GM12878 (cell line): ENCODE results near the gene PREB. TPM values are rescaled to one million over a fixed set of nuclear protein-coding genes. Genes with fewer than 3 reads are reported as not detected.

Source experiments
- ATF2 ChIP-seq: IDR thresholded peaks from 2 replicates; pipeline ENCODE4 v1.6.1; 2012; ENCODE audit warnings: low read length, inconsistent platforms
- CEBPB ChIP-seq, 2 experiments: fragments of 150-350 bp in 1 of 2; IDR thresholded peaks; 2 replicates each; pipeline ENCODE4 v1.6.1; 2012 to 2014; ENCODE audit warnings: low read depth in 2 of 2, low read length in 2 of 2, borderline replicate concordance in 1 of 2, inconsistent platforms in 1 of 2
- CHD4 ChIP-seq: fragments of 200-600 bp; sonication (generic); IDR thresholded peaks from 2 replicates; pipeline ENCODE4 v1.6.1; 2016; ENCODE audit warnings: mild to moderate bottlenecking
- EP300 ChIP-seq, 2 experiments: fragments of 150-350 bp in 1 of 2; IDR thresholded peaks; 2 replicates each; pipeline ENCODE4 v1.6.1; 2011 to 2012; ENCODE audit warnings: low read depth in 2 of 2, low read length in 2 of 2, borderline replicate concordance in 1 of 2, improper control_type of control experiment in 1 of 2, inconsistent platforms in 1 of 2; ENCODE audit not compliant: control insufficient read depth in 1 of 2
- EZH2 ChIP-seq: IDR thresholded peaks from 2 replicates; pipeline ENCODE4 v1.6.1; 2012; ENCODE audit warnings: low read depth, mild to moderate bottlenecking, control low read depth, inconsistent platforms, low read length, borderline replicate concordance; ENCODE audit not compliant: control insufficient read depth
- GABPA ChIP-seq: IDR thresholded peaks from 2 replicates; pipeline ENCODE4 v1.6.1; 2014; ENCODE audit warnings: antibody characterized with exemption, low read depth, mild to moderate bottlenecking, inconsistent platforms
- HDGF ChIP-seq: fragments of 450-650 bp; IDR thresholded peaks from 2 replicates; pipeline ENCODE4 v1.6.1; 2016; ENCODE audit warnings: antibody characterized with exemption
- IKZF1 ChIP-seq: fragments of 450-650 bp; conservative IDR thresholded peaks from 2 replicates; pipeline ENCODE4 v1.6.1; 2017; ENCODE audit warnings: antibody characterized with exemption, mild to moderate bottlenecking
- NFYA ChIP-seq: IDR thresholded peaks from 2 replicates; pipeline ENCODE4 v1.6.1; 2011; ENCODE audit warnings: low read depth, mild to moderate bottlenecking, low read length, improper control_type of control experiment, borderline replicate concordance
- PML ChIP-seq: IDR thresholded peaks from 2 replicates; pipeline ENCODE4 v1.6.1; 2012; ENCODE audit warnings: low read length, inconsistent platforms
- POLR2A ChIP-seq: IDR thresholded peaks from 2 replicates; pipeline ENCODE4 v1.6.1; 2011; ENCODE audit warnings: low read depth, mild to moderate bottlenecking, low read length
- POU2F2 ChIP-seq: IDR thresholded peaks from 3 replicates; pipeline ENCODE4 v1.6.1; 2011; ENCODE audit warnings: low read depth, mild to moderate bottlenecking, low read length, borderline replicate concordance
- PRDM15 ChIP-seq: fragments of 450-650 bp; formaldehyde crosslinking; IDR thresholded peaks from 2 replicates; pipeline ENCODE4 v1.4.0; 2020; ENCODE audit warnings: mild to moderate bottlenecking, moderate library complexity
- RAD21 ChIP-seq: IDR thresholded peaks from 2 replicates; pipeline ENCODE4 v1.6.1; 2011; ENCODE audit warnings: mild to moderate bottlenecking, low read depth, low read length, moderate library complexity; ENCODE audit not compliant: insufficient read depth
- RBBP5 ChIP-seq: fragments of 200-600 bp; sonication (generic); conservative IDR thresholded peaks from 2 replicates; pipeline ENCODE4 v1.6.1; 2016
- SMAD1 ChIP-seq: fragments of 450-650 bp; IDR thresholded peaks from 2 replicates; pipeline ENCODE4 v1.6.1; 2018; ENCODE audit warnings: mild to moderate bottlenecking, low read depth; ENCODE audit not compliant: partially characterized antibody
- SMARCA5 ChIP-seq: fragments of 450-650 bp; IDR thresholded peaks from 2 replicates; pipeline ENCODE4 v1.6.1; 2017; ENCODE audit warnings: mild to moderate bottlenecking
- SP1 ChIP-seq: IDR thresholded peaks from one replicate; pipeline ENCODE4 v1.6.1; 2011; ENCODE audit warnings: low read depth, low read length
- TBL1XR1 ChIP-seq: IDR thresholded peaks from 2 replicates; pipeline ENCODE4 v1.6.1; 2012; ENCODE audit warnings: low read depth, low read length, improper control_type of control experiment
- YY1 ChIP-seq: IDR thresholded peaks from 2 replicates; pipeline ENCODE4 v1.6.1; 2011; ENCODE audit warnings: low read depth, mild to moderate bottlenecking, low read length
- ZNF207 ChIP-seq: fragments of 450-650 bp; IDR thresholded peaks from 2 replicates; pipeline ENCODE4 v1.6.1; 2014; ENCODE audit warnings: antibody characterized with exemption, mild to moderate bottlenecking, borderline replicate concordance
- polyA plus RNA-seq, 11 experiments: library from polyadenylated mRNA; depleted of rRNA in 4 of 11; unstranded in 6 of 11; stranded (reverse) in 5 of 11; fragments of >200 nt; fragmentation: Nextera tagmentation in 4 of 11; fragmentation: Illumina TruSeq in 1 of 11; extraction: Ambion mirVana in 4 of 11; extraction: Trizol in 1 of 11; gene quantifications; 1 replicate in 1 of 11; 2 replicates in 10 of 11; pipeline versions ENCODE4 v1.2.1 to v1.2.3, GENCODE V29; 2011 to 2016; ENCODE audit warnings: inconsistent platforms in 2 of 11, missing spikeins in 2 of 11, low read depth in 1 of 11
- total RNA-seq, 4 experiments: library from RNA; depleted of rRNA in 3 of 4; stranded (reverse); fragments of >200 nt in 3 of 4; fragmentation: Illumina TruSeq in 1 of 4; extraction: Trizol in 1 of 4; gene quantifications; 2 replicates each; pipeline versions ENCODE4 v1.2.1 to v1.2.3, GENCODE V29; 2013 to 2021
- TF ChIP-seq, protein P1 (sequence below): fragments of 450-650 bp; IDR thresholded peaks from 2 replicates; pipeline ENCODE4 v1.6.1; 2016; ENCODE audit warnings: mild to moderate bottlenecking
- TF ChIP-seq, protein P2 (sequence below): IDR thresholded peaks from 2 replicates; pipeline ENCODE4 v1.6.1; 2012; ENCODE audit warnings: mild to moderate bottlenecking, low read depth, low read length

The PREB gene
- total and polyA plus RNA-seq, 10 of the 15 experiments (the other 5 are each of a cell fraction or from before 2014, with no cell fraction given), result 26.3 to 101 (median 52.7) TPM

- TF ChIP-seq ATF2, result no peak
- no peak for TF ChIP-seq TBL1XR1
- no peak for TF ChIP-seq EP300 (IDR thresholded peaks at IDR 0.05; ENCODE audit: borderline replicate concordance in 1 of 2, control insufficient read depth in 1 of 2, low read depth in 2 of 2, low read length in 2 of 2)
- TF ChIP-seq POU2F2, result no peak
- TF ChIP-seq GABPA, result no peak
- TF ChIP-seq SMARCA5, result no peak
- TF ChIP-seq EZH2, result no peak
- no peak for TF ChIP-seq PML
- no peak for TF ChIP-seq SMAD1
- no peak for TF ChIP-seq NFYA
- peak; percentile 60 for TF ChIP-seq RAD21
- no peak for TF ChIP-seq CEBPB (IDR thresholded peaks at IDR 0.05; ENCODE audit: borderline replicate concordance in 1 of 2, low read depth in 2 of 2, low read length in 2 of 2)
- TF ChIP-seq SP1, result no peak
- TF ChIP-seq ZNF207, result no peak
- no peak for TF ChIP-seq CHD4
- TF ChIP-seq PRDM15 (CRISPR knock-in tag), result no peak
- TF ChIP-seq, protein P1, sequence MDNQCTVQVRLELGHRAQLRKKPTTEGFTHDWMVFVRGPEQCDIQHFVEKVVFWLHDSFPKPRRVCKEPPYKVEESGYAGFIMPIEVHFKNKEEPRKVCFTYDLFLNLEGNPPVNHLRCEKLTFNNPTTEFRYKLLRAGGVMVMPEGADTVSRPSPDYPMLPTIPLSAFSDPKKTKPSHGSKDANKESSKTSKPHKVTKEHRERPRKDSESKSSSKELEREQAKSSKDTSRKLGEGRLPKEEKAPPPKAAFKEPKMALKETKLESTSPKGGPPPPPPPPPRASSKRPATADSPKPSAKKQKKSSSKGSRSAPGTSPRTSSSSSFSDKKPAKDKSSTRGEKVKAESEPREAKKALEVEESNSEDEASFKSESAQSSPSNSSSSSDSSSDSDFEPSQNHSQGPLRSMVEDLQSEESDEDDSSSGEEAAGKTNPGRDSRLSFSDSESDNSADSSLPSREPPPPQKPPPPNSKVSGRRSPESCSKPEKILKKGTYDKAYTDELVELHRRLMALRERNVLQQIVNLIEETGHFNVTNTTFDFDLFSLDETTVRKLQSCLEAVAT, result no peak
- no peak for TF ChIP-seq HDGF
- no peak for TF ChIP-seq IKZF1
- no peak for TF ChIP-seq RBBP5
- TF ChIP-seq YY1, result no peak
- TF ChIP-seq, protein P2, sequence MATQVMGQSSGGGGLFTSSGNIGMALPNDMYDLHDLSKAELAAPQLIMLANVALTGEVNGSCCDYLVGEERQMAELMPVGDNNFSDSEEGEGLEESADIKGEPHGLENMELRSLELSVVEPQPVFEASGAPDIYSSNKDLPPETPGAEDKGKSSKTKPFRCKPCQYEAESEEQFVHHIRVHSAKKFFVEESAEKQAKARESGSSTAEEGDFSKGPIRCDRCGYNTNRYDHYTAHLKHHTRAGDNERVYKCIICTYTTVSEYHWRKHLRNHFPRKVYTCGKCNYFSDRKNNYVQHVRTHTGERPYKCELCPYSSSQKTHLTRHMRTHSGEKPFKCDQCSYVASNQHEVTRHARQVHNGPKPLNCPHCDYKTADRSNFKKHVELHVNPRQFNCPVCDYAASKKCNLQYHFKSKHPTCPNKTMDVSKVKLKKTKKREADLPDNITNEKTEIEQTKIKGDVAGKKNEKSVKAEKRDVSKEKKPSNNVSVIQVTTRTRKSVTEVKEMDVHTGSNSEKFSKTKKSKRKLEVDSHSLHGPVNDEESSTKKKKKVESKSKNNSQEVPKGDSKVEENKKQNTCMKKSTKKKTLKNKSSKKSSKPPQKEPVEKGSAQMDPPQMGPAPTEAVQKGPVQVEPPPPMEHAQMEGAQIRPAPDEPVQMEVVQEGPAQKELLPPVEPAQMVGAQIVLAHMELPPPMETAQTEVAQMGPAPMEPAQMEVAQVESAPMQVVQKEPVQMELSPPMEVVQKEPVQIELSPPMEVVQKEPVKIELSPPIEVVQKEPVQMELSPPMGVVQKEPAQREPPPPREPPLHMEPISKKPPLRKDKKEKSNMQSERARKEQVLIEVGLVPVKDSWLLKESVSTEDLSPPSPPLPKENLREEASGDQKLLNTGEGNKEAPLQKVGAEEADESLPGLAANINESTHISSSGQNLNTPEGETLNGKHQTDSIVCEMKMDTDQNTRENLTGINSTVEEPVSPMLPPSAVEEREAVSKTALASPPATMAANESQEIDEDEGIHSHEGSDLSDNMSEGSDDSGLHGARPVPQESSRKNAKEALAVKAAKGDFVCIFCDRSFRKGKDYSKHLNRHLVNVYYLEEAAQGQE, result no peak
- TF ChIP-seq POLR2A, result no peak; the same call in 1 of the 2 replicates
Observed at GRCh38 chr2:27085673-27086089, 48.8 kb downstream of the PREB start (continued).
